H1 (cell line): ENCODE data around the gene OTUD4. TPM values are rescaled to one million over a fixed set of nuclear protein-coding genes. Genes with fewer than 3 reads are reported as not detected.

ENCODE experiments used
- CEBPB ChIP-seq: IDR thresholded peaks from 2 replicates; pipeline ENCODE4 v1.6.1; 2012; ENCODE audit warnings: low read depth, low read length
- CHD7 ChIP-seq: fragments of 300-600 bp; sonication (generic); IDR thresholded peaks from 2 replicates; pipeline ENCODE4 v1.7.1; 2012; ENCODE audit warnings: low read length, moderate library complexity, mild to moderate bottlenecking, inconsistent platforms; ENCODE audit not compliant: insufficient replicate concordance
- RNF2 ChIP-seq: fragments of 200-900, 300-1000 bp; sonication (generic); IDR thresholded peaks from 2 replicates; pipeline ENCODE4 v1.7.1; 2016; ENCODE audit warnings: borderline replicate concordance, low read depth, mild to moderate bottlenecking, antibody characterized with exemption, low read length; ENCODE audit not compliant: poor library complexity, severe bottlenecking; ENCODE audit errors: missing control alignments
- SIX5 ChIP-seq: IDR thresholded peaks from 2 replicates; pipeline ENCODE4 v1.6.1; 2011; ENCODE audit warnings: mild to moderate bottlenecking, low read depth, low read length
- polyA plus RNA-seq, 7 experiments: library from polyadenylated mRNA; depleted of rRNA in 3 of 7; stranded (reverse) in 5 of 7; unstranded in 2 of 7; fragments of >200 nt in 5 of 7; fragments of 200-250 nt in 2 of 7; gene quantifications; 1 replicate in 5 of 7; 2 replicates in 1 of 7; 4 replicates in 1 of 7; pipeline versions ENCODE4 v1.2.1 to v1.2.3, GENCODE V29; 2011 to 2013; ENCODE audit warnings: missing spikeins in 2 of 7, mixed read lengths in 2 of 7
- total RNA-seq: library from RNA; stranded (reverse); fragmentation: NEBNext Ultra II Directional; extraction: Animal tissue kit (Norgen Biotek cat#: 25700); gene quantifications from 2 replicates; pipeline ENCODE4 v1.2.1, GENCODE V29; 2021

The OTUD4 gene
- total and polyA plus RNA-seq, 2 of the 8 experiments (the other 6 are each of a cell fraction or from before 2014, with no cell fraction given): 17.4 to 57.0 TPM

GRCh38 chr4:145219090-145219489 is 38.7 kb upstream of the OTUD4 start (continued):
- TF ChIP-seq CHD7: no peak
- no peak for TF ChIP-seq SIX5
- no peak for TF ChIP-seq RNF2
- TF ChIP-seq CEBPB: no peak
